ENCODE measurements around the gene SIX2. TPM values are rescaled to one million over a fixed set of nuclear protein-coding genes. Genes with fewer than 3 reads are reported as not detected.
"Not testable (repeated sequence)": the region's sequence is repeated elsewhere in the genome, so short reads cannot be mapped to it uniquely, and the experiment has no call there.

Gene SIX2
- total RNA-seq, 1 experiment from 2014 or later: 1.9 TPM

GRCh38 chr2:45043174-45043573 lies 33.9 kb upstream of the SIX2 start:
- Histone ChIP-seq H3K4me1 (0 out of 2 replicates have a peak, but pooled peaks cover 3% of the 10 kb centered on the region), H3K9me3 (no peaks in the 10 kb centered on the region), H3K4me3 (ENCODE audit: low read depth, low read length) (no peak overlapping the region), H3K27me3 (replicated peaks; ENCODE audit: control insufficient read depth, insufficient read depth, low read length) (no peaks in the 10 kb centered on the region), H3K36me3 (ENCODE audit: control insufficient read depth, insufficient read depth, low read length) (no peaks in the 10 kb centered on the region)
- ChIA-PET CTCF (no interaction called here), POLR2A (no interaction called here)
- peaks cover 7% of the 10 kb centered on the region for H3K4me1 Mint-ChIP-seq (ENCODE audit: low read depth, unreplicated experiment)
- H3K4me3 Mint-ChIP-seq (ENCODE audit: unreplicated experiment): no peak overlapping the region
- no TSS peak for BruUV-seq (replicated peaks)
- H3K27ac Mint-ChIP-seq (ENCODE audit: unreplicated experiment): no peak overlapping the region
- intact Hi-C loops (cut with micrococcal nuclease; ENCODE audit: unreplicated experiment): no loop called here
- no peaks in the 10 kb centered on the region for H3K9me3 Mint-ChIP-seq (ENCODE audit: unreplicated experiment)
- no peak for TF ChIP-seq CTCF (IDR thresholded peaks at IDR 0.05; ENCODE audit: insufficient read depth in 1 of 2, low read depth in 1 of 2, low read length in 1 of 2, severe bottlenecking in 1 of 2, unreplicated experiment in 1 of 2)
- peaks cover 20% of the 10 kb centered on the region for H3K27me3 Mint-ChIP-seq (ENCODE audit: insufficient read depth, unreplicated experiment)
- H3K36me3 Mint-ChIP-seq (ENCODE audit: insufficient read depth, unreplicated experiment): no peaks in the 10 kb centered on the region
- peak in 1 of 2 experiments; percentile 25 for DNase-seq

GRCh38 chr2:45042401-45042800 lies 33.1 kb upstream of the SIX2 start:
- CTCF ChIA-PET: no interaction called here
- Mint-ChIP-seq H3K27me3 (ENCODE audit: insufficient read depth, unreplicated experiment) (peaks cover 20% of the 10 kb centered on the region), H3K36me3 (ENCODE audit: insufficient read depth, unreplicated experiment) (no peaks in the 10 kb centered on the region), H3K9me3 (ENCODE audit: unreplicated experiment) (no peaks in the 10 kb centered on the region), H3K4me3 (ENCODE audit: unreplicated experiment) (no peak overlapping the region), H3K27ac (ENCODE audit: unreplicated experiment) (no peak overlapping the region), H3K4me1 (ENCODE audit: low read depth, unreplicated experiment) (peaks cover 7% of the 10 kb centered on the region)
- BruUV-seq (replicated peaks): no TSS peak
- 0 out of 2 replicates have a peak, but pooled peaks cover 3% of the 10 kb centered on the region for H3K4me1 ChIP-seq
- H3K9me3 ChIP-seq: no peaks in the 10 kb centered on the region
- H3K36me3 ChIP-seq (ENCODE audit: control insufficient read depth, insufficient read depth, low read length): no peaks in the 10 kb centered on the region
- intact Hi-C loops (cut with micrococcal nuclease; ENCODE audit: unreplicated experiment): no loop called here
- no peak for DNase-seq
- TF ChIP-seq CTCF (IDR thresholded peaks at IDR 0.05; ENCODE audit: insufficient read depth in 1 of 2, low read depth in 1 of 2, low read length in 1 of 2, severe bottlenecking in 1 of 2, unreplicated experiment in 1 of 2): no peak
- H3K27me3 ChIP-seq (replicated peaks; ENCODE audit: control insufficient read depth, insufficient read depth, low read length): no peaks in the 10 kb centered on the region
- POLR2A ChIA-PET: no interaction called here
- H3K4me3 ChIP-seq (ENCODE audit: low read depth, low read length): no peak overlapping the region

GRCh38 chr2:45040786-45041185 lies 31.5 kb upstream of the SIX2 start:
- POLR2A ChIA-PET: no interaction called here
- intact Hi-C loops (cut with micrococcal nuclease; ENCODE audit: unreplicated experiment): no loop called here
- Histone ChIP-seq H3K9me3 (no peaks in the 10 kb centered on the region), H3K4me1 (0 out of 2 replicates have a peak, but pooled peaks cover 3% of the 10 kb centered on the region), H3K36me3 (ENCODE audit: control insufficient read depth, insufficient read depth, low read length) (no peaks in the 10 kb centered on the region), H3K4me3 (ENCODE audit: low read depth, low read length) (no peak overlapping the region), H3K27me3 (replicated peaks; ENCODE audit: control insufficient read depth, insufficient read depth, low read length) (no peaks in the 10 kb centered on the region)
- no peak for TF ChIP-seq CTCF (IDR thresholded peaks at IDR 0.05; ENCODE audit: insufficient read depth in 1 of 2, low read depth in 1 of 2, low read length in 1 of 2, severe bottlenecking in 1 of 2, unreplicated experiment in 1 of 2)
- H3K9me3 Mint-ChIP-seq (ENCODE audit: unreplicated experiment): no peaks in the 10 kb centered on the region
- H3K4me3 Mint-ChIP-seq (ENCODE audit: unreplicated experiment): no peak overlapping the region
- H3K36me3 Mint-ChIP-seq (ENCODE audit: insufficient read depth, unreplicated experiment): no peaks in the 10 kb centered on the region
- no peak overlapping the region for H3K27ac Mint-ChIP-seq (ENCODE audit: unreplicated experiment)
- H3K4me1 Mint-ChIP-seq (ENCODE audit: low read depth, unreplicated experiment): peaks cover 7% of the 10 kb centered on the region
- no TSS peak for BruUV-seq (replicated peaks)
- CTCF ChIA-PET: no interaction called here
- peaks cover 14% of the 10 kb centered on the region for H3K27me3 Mint-ChIP-seq (ENCODE audit: insufficient read depth, unreplicated experiment)
- no peak for DNase-seq

- H3K36me3 Mint-ChIP-seq (ENCODE audit: insufficient read depth, unreplicated experiment); H3K9me3 Mint-ChIP-seq (ENCODE audit: unreplicated experiment); BruUV-seq (replicated peaks); H3K27me3 ChIP-seq (replicated peaks; ENCODE audit: control insufficient read depth, insufficient read depth, low read length); H3K4me3 Mint-ChIP-seq (ENCODE audit: unreplicated experiment); CTCF ChIA-PET; H3K36me3 ChIP-seq (ENCODE audit: control insufficient read depth, insufficient read depth, low read length); H3K4me3 ChIP-seq (ENCODE audit: low read depth, low read length); H3K4me1 ChIP-seq; POLR2A ChIA-PET; H3K27me3 Mint-ChIP-seq (ENCODE audit: insufficient read depth, unreplicated experiment); H3K27ac Mint-ChIP-seq (ENCODE audit: unreplicated experiment); intact Hi-C loops (cut with micrococcal nuclease; ENCODE audit: unreplicated experiment); H3K9me3 ChIP-seq; H3K4me1 Mint-ChIP-seq (ENCODE audit: low read depth, unreplicated experiment); DNase-seq: not testable (repeated sequence)
These were observed 30.6 kb upstream of the SIX2 start for GRCh38 chr2:45039804-45040203.

- POLR2A ChIA-PET; H3K4me1 Mint-ChIP-seq (ENCODE audit: low read depth, unreplicated experiment); H3K9me3 Mint-ChIP-seq (ENCODE audit: unreplicated experiment); H3K4me1 ChIP-seq; BruUV-seq (replicated peaks); H3K27ac Mint-ChIP-seq (ENCODE audit: unreplicated experiment); H3K4me3 ChIP-seq (ENCODE audit: low read depth, low read length); H3K27me3 Mint-ChIP-seq (ENCODE audit: insufficient read depth, unreplicated experiment); H3K9me3 ChIP-seq; H3K36me3 Mint-ChIP-seq (ENCODE audit: insufficient read depth, unreplicated experiment); intact Hi-C loops (cut with micrococcal nuclease; ENCODE audit: unreplicated experiment); H3K27me3 ChIP-seq (replicated peaks; ENCODE audit: control insufficient read depth, insufficient read depth, low read length); H3K36me3 ChIP-seq (ENCODE audit: control insufficient read depth, insufficient read depth, low read length); CTCF ChIA-PET; H3K4me3 Mint-ChIP-seq (ENCODE audit: unreplicated experiment); DNase-seq: not testable (repeated sequence)
These were observed 29.6 kb upstream of the SIX2 start for GRCh38 chr2:45038861-45039260.

Measured in Caco-2 (cell line).